T-cell (primary cell): ENCODE measurements around the gene CADM2. TPM values are rescaled to one million over a fixed set of nuclear protein-coding genes. Genes with fewer than 3 reads are reported as not detected.

Experiments
- ATAC-seq, 4 experiments: fragments of 200-7000 bp in 3 of 4; fragments of 150-1000 bp in 1 of 4; cut with Tn5 transposase; replicated peaks in 1 of 4; 1 replicate in 3 of 4; 2 replicates in 1 of 4; pipeline ENCODE4 v1.10.0; 2021; ENCODE audit warnings: moderate library complexity in 3 of 4, mild to moderate bottlenecking in 2 of 4, moderate number of reproducible peaks in 1 of 4
- CTCF ChIA-PET, 2 donors: fragments of 300-600 bp; sonication (Branson Sonifier 250); formaldehyde crosslinking; loops; one replicate each; lab custom pipeline; 2022; ENCODE audit warnings: antibody characterized with exemption in 2 of 2; lab: Charles Lee
- POLR2A ChIA-PET, 2 donors: fragments of 300-600 bp; sonication (Branson Sonifier 250); formaldehyde crosslinking; loops; one replicate each; lab custom pipeline; 2022; ENCODE audit warnings: antibody characterized with exemption in 2 of 2; lab: Charles Lee
- DNase-seq, 35 experiments: peaks; one replicate each; pipeline versions ENCODE4 v3.0.0 to v3.0.0-alpha.2; 2013 to 2023
- H3K27ac ChIP-seq: one replicate; pipeline ENCODE4 v1.5.1; 2013; ENCODE audit warnings: low read length
- H3K27me3 ChIP-seq, 2 experiments: replicated peaks in 1 of 2; 1 replicate in 1 of 2; 2 replicates in 1 of 2; pipeline versions ENCODE4 v1.6.1 to v1.7.0; 2013; ENCODE audit warnings: low read length in 1 of 2, mixed read lengths in 1 of 2; ENCODE audit not compliant: control insufficient read depth in 2 of 2, insufficient read depth in 2 of 2; ENCODE audit errors: extremely low read depth in 1 of 2
- H3K36me3 ChIP-seq, 2 donors: 1 replicate in 1 of 2; 2 replicates in 1 of 2; pipeline versions ENCODE4 v1.6.1 to v1.7.0; 2013; ENCODE audit warnings: low read length in 1 of 2; ENCODE audit not compliant: control insufficient read depth in 2 of 2, insufficient read depth in 1 of 2; ENCODE audit errors: extremely low read depth in 1 of 2
- H3K4me1 ChIP-seq, 2 experiments: 1 replicate in 1 of 2; 2 replicates in 1 of 2; pipeline versions ENCODE4 v1.6.1 to v1.7.0; 2013; ENCODE audit warnings: low read length in 2 of 2, mixed read lengths in 1 of 2; ENCODE audit not compliant: insufficient read depth in 2 of 2, control insufficient read depth in 1 of 2; ENCODE audit errors: extremely low read depth in 1 of 2
- H3K4me3 ChIP-seq, 2 donors: 1 replicate in 1 of 2; 2 replicates in 1 of 2; pipeline versions ENCODE4 v1.5.1 to v1.7.0; 2013; ENCODE audit warnings: mild to moderate bottlenecking in 2 of 2, low read length in 1 of 2, moderate library complexity in 1 of 2; ENCODE audit not compliant: control insufficient read depth in 1 of 2; ENCODE audit errors: extremely low read depth in 1 of 2
- H3K9me3 ChIP-seq: 2 replicates; pipeline ENCODE4 v1.7.0; 2013
- H3K27ac Mint-ChIP-seq, 2 donors: one replicate each; pipeline ENCODE4 v1.8.0; 2020 to 2021; ENCODE audit warnings: mild to moderate bottlenecking in 2 of 2, mixed read lengths in 2 of 2
- H3K27me3 Mint-ChIP-seq, 2 donors: one replicate each; pipeline ENCODE4 v1.8.0; 2021 to 2022; ENCODE audit warnings: mixed read lengths in 2 of 2
- H3K36me3 Mint-ChIP-seq: one replicate; pipeline ENCODE4 v1.8.0; 2021; ENCODE audit warnings: mixed read lengths
- H3K4me1 Mint-ChIP-seq, 3 donors: one replicate each; pipeline ENCODE4 v1.8.0; 2020 to 2022; ENCODE audit warnings: mixed read lengths in 3 of 3, mild to moderate bottlenecking in 1 of 3
- H3K4me3 Mint-ChIP-seq, 3 donors: one replicate each; pipeline ENCODE4 v1.8.0; 2020 to 2022; ENCODE audit warnings: mild to moderate bottlenecking in 3 of 3, mixed read lengths in 3 of 3, moderate library complexity in 3 of 3
- H3K9me3 Mint-ChIP-seq, 3 donors: one replicate each; pipeline ENCODE4 v1.8.0; 2020 to 2022; ENCODE audit warnings: mixed read lengths in 3 of 3
- WGBS: methylation state at CpG from one replicate; pipeline ENCODE4 v1.1.5; 2013; ENCODE audit warnings: missing lambda C conversion rate; ENCODE audit not compliant: insufficient coverage; 5-methylcytosine and 5-hydroxymethylcytosine counted together
- total RNA-seq, 35 experiments: library from RNA in 6 of 35; stranded (reverse) in 6 of 35; fragments of 120-200 nt in 1 of 35; gene quantifications; one replicate each; pipeline versions ENCODE4 v1.2.1 to v1.2.4 and lab custom pipeline; 2013 to 2026

Gene CADM2
- total RNA-seq, 5 donors from 2014 or later (not counting 1 experiment from before 2014, with no cell fraction given): 0.23 to 0.25 TPM; not detected in 3

DNA sequence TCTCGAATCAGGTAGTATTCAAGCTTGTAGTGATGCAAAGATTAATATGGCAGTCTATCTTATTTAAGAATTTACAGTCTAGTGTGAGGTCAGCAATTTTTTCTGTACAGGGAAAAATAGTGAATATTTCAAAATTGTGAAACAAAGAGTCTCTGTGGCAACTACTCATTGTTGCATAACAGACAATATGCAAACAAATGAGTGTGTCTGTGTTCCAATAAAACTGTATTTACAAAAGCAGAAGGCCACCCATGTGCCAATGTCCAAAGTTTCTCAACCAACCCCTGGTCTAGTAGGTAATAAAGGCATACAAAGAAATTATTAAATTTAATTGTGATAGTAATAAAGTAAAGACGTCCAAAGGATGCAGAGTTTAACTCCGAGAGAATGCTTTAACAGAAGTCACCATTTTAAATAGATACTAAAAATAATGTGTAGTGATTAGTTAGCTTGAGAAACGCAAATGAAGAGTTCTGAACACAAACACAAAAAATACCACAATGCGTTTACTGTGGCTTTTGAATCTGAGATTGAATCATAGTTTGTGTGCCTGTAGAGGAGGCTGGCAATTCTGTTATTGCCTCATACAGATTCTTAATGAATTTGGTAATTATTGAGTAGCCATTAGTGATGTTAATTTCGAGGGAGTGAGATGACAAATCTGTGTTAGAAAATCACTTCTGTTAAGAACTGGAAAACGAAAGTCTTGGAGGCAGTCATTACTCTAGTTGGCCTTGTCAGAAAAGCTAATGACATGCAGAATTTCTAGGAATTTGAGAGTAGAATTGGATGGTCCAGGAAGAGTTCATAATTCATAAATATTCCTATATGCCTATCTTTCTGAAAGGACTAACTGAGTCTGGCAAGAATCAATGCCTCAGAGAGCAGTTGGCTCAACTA is 48.7 kb downstream of the CADM2 start:
- no peaks in the 10 kb centered on the region for H3K4me1 Mint-ChIP-seq

DNA sequence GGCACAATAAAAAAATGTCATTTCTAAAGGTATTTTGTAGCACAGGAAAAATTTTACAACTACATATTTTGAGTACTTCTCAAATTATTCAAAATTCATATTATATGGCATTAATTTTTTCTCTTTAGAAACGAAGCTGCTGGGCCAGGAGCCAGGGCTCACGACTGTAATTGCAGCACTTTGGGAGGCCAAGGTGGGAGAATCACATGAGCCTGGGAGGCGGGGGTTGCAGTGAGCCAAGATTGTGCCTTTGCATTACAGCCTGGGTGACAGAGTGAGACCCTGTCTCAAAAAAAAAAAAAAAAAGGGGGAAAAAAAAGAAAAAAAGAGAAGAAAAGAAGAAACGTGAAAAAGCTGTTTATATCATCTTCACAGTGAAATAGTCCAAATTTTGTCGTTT is 62.0 kb downstream of the CADM2 start:
- Mint-ChIP-seq H3K36me3 (no peaks in the 10 kb centered on the region), H3K27me3 (no peaks in the 10 kb centered on the region), H3K4me3 (no peak overlapping the region), H3K9me3 (peaks cover 5 to 12% (median 11%) of the 10 kb centered on the region in 3 donors), H3K4me1 (no peaks in the 10 kb centered on the region), H3K27ac (no peak overlapping the region)
- ChIA-PET POLR2A (no interaction called here), CTCF (no interaction called here)
- no peak for ATAC-seq
- no peak overlapping the region for H3K4me3 ChIP-seq
- H3K27me3 ChIP-seq: no peaks in the 10 kb centered on the region
- no peak for DNase-seq
- H3K4me1 ChIP-seq: no peaks in the 10 kb centered on the region
- no peaks in the 10 kb centered on the region for H3K36me3 ChIP-seq
- no peaks in the 10 kb centered on the region for H3K9me3 ChIP-seq
- WGBS: 67% methylated on average over 2 of the region's 5 CpGs
- H3K27ac ChIP-seq: no peak overlapping the region

More for the DNA sequence above, 48.7 kb downstream of the CADM2 start:
- DNase-seq (no peak), ATAC-seq (no peak)
- Histone ChIP-seq H3K4me1 (no peaks in the 10 kb centered on the region), H3K27ac (no peak overlapping the region), H3K36me3 (no peaks in the 10 kb centered on the region), H3K27me3 (no peaks in the 10 kb centered on the region), H3K4me3 (no peak overlapping the region), H3K9me3 (no peaks in the 10 kb centered on the region)
- ChIA-PET POLR2A (no interaction called here), CTCF (no interaction called here)
- H3K36me3 Mint-ChIP-seq: no peaks in the 10 kb centered on the region
- H3K27ac Mint-ChIP-seq: no peak overlapping the region
- WGBS: 30% methylated on average over 2 of the region's 7 CpGs
- H3K27me3 Mint-ChIP-seq: no peaks in the 10 kb centered on the region
- no peak overlapping the region for H3K4me3 Mint-ChIP-seq
- H3K9me3 Mint-ChIP-seq: peaks cover 4 to 8% (median 5%) of the 10 kb centered on the region in 3 donors

DNA sequence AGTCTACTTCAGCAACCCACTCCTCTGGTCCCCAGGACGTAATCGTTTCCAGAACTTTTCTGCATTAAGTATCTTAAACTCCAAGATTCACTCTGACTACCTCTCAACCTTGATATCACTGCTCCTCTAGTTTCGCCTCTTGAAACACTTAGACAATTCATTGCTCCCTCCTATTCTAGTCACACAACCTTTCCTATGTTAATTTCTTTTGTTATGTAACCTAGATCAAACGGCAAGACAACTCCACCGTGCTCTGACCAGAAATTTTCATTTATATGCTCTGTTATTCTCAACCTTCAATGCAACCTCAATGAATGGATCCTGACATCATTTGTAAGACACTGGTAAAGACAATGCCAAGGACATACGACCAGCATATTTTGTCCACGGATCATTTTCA is 71.3 kb downstream of the CADM2 start:
- Histone ChIP-seq H3K4me1 (no peaks in the 10 kb centered on the region), H3K9me3 (no peaks in the 10 kb centered on the region), H3K27ac (no peak overlapping the region), H3K36me3 (no peaks in the 10 kb centered on the region), H3K4me3 (no peak overlapping the region), H3K27me3 (no peaks in the 10 kb centered on the region)
- DNase-seq: no peak
- no peak overlapping the region for H3K27ac Mint-ChIP-seq
- no peak for ATAC-seq
- 73% methylated on average over 7 of the region's 7 CpGs for WGBS
- no peaks in the 10 kb centered on the region for H3K27me3 Mint-ChIP-seq
- H3K9me3 Mint-ChIP-seq: peaks cover 7 to 23% (median 17%) of the 10 kb centered on the region in 3 donors
- no peaks in the 10 kb centered on the region for H3K4me1 Mint-ChIP-seq
- H3K36me3 Mint-ChIP-seq: no peaks in the 10 kb centered on the region
- POLR2A ChIA-PET: no interaction called here
- CTCF ChIA-PET: no interaction called here
- H3K4me3 Mint-ChIP-seq: no peak overlapping the region

DNA sequence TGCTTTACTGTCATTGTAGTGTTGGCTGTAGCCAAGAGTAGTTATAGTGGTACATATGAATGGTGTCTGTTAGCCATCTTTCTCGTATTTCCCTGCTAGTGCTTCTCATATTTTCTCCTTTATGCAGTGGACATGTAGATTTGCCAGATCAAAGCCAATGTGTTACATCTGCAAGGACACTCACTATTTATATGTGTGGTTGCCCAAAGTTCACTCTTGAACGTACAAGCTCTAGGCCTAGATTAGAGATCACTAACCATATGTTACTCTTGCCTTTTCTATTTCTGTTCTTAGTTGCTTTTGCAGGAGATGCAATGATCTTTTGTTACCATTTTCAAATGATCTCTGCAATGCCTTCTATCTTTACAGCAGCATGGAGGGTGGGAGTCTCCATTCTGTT is 78.4 kb downstream of the CADM2 start:
- CTCF ChIA-PET: no interaction called here
- DNase-seq: no peak
- Mint-ChIP-seq H3K27me3 (no peaks in the 10 kb centered on the region), H3K36me3 (no peaks in the 10 kb centered on the region), H3K4me1 (no peaks in the 10 kb centered on the region), H3K4me3 (no peak overlapping the region), H3K9me3 (peaks cover 4 to 20% (median 12%) of the 10 kb centered on the region in 3 donors), H3K27ac (no peak overlapping the region)
- Histone ChIP-seq H3K36me3 (no peaks in the 10 kb centered on the region), H3K4me1 (no peaks in the 10 kb centered on the region), H3K27ac (no peak overlapping the region), H3K4me3 (no peak overlapping the region), H3K27me3 (no peaks in the 10 kb centered on the region), H3K9me3 (no peaks in the 10 kb centered on the region)
- ATAC-seq: no peak
- POLR2A ChIA-PET: no interaction called here
- no CpG with 5 or more reads among the region's 2 CpGs for WGBS

DNA sequence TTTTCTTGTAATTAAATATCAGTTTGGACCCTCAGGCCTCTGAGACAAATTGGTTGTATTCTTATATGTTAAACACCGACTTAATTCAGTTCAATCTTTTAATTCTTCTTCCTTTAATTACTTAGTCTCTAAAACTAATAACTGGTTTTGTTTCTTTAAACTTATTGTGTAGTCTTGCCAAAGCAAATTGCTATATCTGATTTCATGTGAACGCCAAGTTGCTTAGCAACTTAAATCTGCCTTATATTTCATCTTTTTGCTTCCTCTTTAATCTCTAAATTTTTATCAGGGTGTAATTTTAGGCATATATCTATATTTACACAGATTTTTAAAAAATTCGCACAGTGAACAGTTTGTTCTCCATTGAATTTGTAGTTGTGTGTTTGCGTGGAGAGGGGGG is 82.2 kb downstream of the CADM2 start:
- no peaks in the 10 kb centered on the region for H3K9me3 ChIP-seq
- no peak overlapping the region for H3K27ac ChIP-seq
- WGBS: no CpG with 5 or more reads among the region's 4 CpGs
- ChIA-PET POLR2A (no interaction called here), CTCF (no interaction called here)
- H3K4me3 Mint-ChIP-seq: no peak overlapping the region
- H3K36me3 Mint-ChIP-seq: no peaks in the 10 kb centered on the region
- ATAC-seq: no peak
- DNase-seq: no peak
- H3K4me3 ChIP-seq: no peak overlapping the region
- no peaks in the 10 kb centered on the region for H3K27me3 ChIP-seq
- no peak overlapping the region for H3K27ac Mint-ChIP-seq
- H3K9me3 Mint-ChIP-seq: peaks cover 6 to 15% (median 11%) of the 10 kb centered on the region in 3 donors
- H3K36me3 ChIP-seq: no peaks in the 10 kb centered on the region
- H3K27me3 Mint-ChIP-seq: no peaks in the 10 kb centered on the region
- H3K4me1 Mint-ChIP-seq: no peaks in the 10 kb centered on the region
- no peaks in the 10 kb centered on the region for H3K4me1 ChIP-seq

DNA sequence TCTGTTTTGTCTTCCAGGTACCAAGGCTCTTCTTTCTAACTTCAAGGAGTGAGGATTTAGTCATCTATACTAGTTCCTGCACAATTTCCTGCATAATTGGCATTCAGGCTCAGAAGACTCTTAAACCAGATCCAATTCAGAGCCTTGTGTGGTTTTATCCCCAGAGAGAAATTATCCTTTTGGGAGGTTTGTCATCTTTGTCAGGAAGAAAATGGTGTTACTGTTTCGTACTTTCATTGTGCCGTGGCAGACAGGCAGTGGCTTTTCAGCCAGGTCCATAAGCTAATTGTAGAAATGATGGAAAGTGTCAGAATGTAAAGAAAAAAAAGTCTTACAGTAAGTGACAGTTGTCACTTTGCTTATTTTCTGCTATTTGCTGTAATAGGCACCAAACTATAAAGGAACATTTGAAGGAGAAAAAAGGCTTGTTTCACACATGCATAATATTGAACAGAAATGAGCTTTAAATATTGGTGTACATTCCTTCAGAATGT is 82.8 kb downstream of the CADM2 start:
- no peak overlapping the region for H3K4me3 Mint-ChIP-seq
- 40% methylated on average over 1 of the region's 2 CpGs for WGBS

More for the DNA sequence above, 82.8 kb downstream of the CADM2 start:
- Histone ChIP-seq H3K36me3 (no peaks in the 10 kb centered on the region), H3K9me3 (no peaks in the 10 kb centered on the region), H3K27me3 (no peaks in the 10 kb centered on the region), H3K4me1 (no peaks in the 10 kb centered on the region), H3K27ac (no peak overlapping the region), H3K4me3 (no peak overlapping the region)
- Mint-ChIP-seq H3K27ac (no peak overlapping the region), H3K4me1 (no peaks in the 10 kb centered on the region), H3K9me3 (peaks cover 6 to 15% (median 11%) of the 10 kb centered on the region in 3 donors), H3K36me3 (no peaks in the 10 kb centered on the region), H3K27me3 (no peaks in the 10 kb centered on the region)
- DNase-seq (no peak), ATAC-seq (no peak)
- ChIA-PET CTCF (interaction anchor here in 1 of 2 donors (0.5 kb wide), 1 partner anchor 9 kb away, joined by 6 read pairs; no protein-coding TSS in a partner anchor), POLR2A (no interaction called here)
